Coronary artery (tissue), 2 donors: ENCODE measurements around the gene PLA2G4D.

ENCODE experiments used
- DNase-seq: peaks from one replicate; pipeline ENCODE4 v3.0.0-alpha.2; 2017; ENCODE audit warnings: low spot score
- H3K27ac ChIP-seq, 2 donors: fragments of 200-600 bp; sonication (generic); one replicate each; pipeline ENCODE4 v1.5.1; 2016 to 2019
- H3K4me3 ChIP-seq: fragments of 200-600 bp; sonication (generic); 2 replicates; pipeline ENCODE4 v1.5.1; 2016; ENCODE audit warnings: mild to moderate bottlenecking, moderate library complexity
- TF ChIP-seq, protein P1 (sequence below): fragments of 200-600 bp; sonication (generic); IDR thresholded peaks from one replicate; pipeline ENCODE4 v1.5.1; 2019; ENCODE audit warnings: antibody characterized with exemption

PLA2G4D gene

GRCh38 chr15:42133886-42134502, 39.6 kb upstream of the PLA2G4D start:
- TF ChIP-seq, protein P1, sequence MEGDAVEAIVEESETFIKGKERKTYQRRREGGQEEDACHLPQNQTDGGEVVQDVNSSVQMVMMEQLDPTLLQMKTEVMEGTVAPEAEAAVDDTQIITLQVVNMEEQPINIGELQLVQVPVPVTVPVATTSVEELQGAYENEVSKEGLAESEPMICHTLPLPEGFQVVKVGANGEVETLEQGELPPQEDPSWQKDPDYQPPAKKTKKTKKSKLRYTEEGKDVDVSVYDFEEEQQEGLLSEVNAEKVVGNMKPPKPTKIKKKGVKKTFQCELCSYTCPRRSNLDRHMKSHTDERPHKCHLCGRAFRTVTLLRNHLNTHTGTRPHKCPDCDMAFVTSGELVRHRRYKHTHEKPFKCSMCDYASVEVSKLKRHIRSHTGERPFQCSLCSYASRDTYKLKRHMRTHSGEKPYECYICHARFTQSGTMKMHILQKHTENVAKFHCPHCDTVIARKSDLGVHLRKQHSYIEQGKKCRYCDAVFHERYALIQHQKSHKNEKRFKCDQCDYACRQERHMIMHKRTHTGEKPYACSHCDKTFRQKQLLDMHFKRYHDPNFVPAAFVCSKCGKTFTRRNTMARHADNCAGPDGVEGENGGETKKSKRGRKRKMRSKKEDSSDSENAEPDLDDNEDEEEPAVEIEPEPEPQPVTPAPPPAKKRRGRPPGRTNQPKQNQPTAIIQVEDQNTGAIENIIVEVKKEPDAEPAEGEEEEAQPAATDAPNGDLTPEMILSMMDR, result no peak
- no peak overlapping the region for H3K4me3 ChIP-seq
- no peak for DNase-seq
- no peak overlapping the region for H3K27ac ChIP-seq

- Histone ChIP-seq H3K27ac (no peak overlapping the region), H3K4me3 (no peak overlapping the region)
- DNase-seq, result no peak
- TF ChIP-seq, protein P1, result no peak
Observed at GRCh38 chr15:42133356-42133755, 39.0 kb upstream of the PLA2G4D start.

GRCh38 chr15:42131826-42132806, 37.8 kb upstream of the PLA2G4D start:
- H3K27ac ChIP-seq, result no peak overlapping the region
- DNase-seq, result no peak
- H3K4me3 ChIP-seq, result no peak overlapping the region
- TF ChIP-seq, protein P1, result no peak

DNA sequence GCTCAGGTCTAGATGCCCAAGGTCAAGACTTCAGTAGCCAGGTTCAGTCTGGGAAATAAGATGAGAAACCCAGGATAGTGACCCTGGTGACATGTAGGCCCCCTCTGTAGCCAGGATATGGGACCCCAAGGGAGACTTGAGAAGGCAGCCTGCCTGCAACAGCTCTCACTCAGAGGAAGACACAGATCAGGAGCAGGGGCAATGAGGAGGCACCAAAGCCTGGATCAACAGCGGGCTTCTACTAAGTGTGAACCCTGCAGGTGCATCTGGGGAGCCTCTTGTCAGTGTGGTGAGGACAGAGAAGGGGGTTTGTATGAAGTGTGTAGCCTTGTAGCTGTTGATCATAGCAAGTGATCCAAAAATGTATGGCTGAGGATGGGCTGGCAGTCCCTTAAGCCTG, 36.6 kb upstream of the PLA2G4D start:
- no peak for DNase-seq
- TF ChIP-seq, protein P1, result no peak
- H3K27ac ChIP-seq, result no peak overlapping the region
- H3K4me3 ChIP-seq, result no peak overlapping the region

- DNase-seq, result no peak
- Histone ChIP-seq H3K27ac (no peak overlapping the region), H3K4me3 (no peak overlapping the region)
- TF ChIP-seq, protein P1, result no peak
Observed at GRCh38 chr15:42130246-42130986, 36.1 kb upstream of the PLA2G4D start.

DNA sequence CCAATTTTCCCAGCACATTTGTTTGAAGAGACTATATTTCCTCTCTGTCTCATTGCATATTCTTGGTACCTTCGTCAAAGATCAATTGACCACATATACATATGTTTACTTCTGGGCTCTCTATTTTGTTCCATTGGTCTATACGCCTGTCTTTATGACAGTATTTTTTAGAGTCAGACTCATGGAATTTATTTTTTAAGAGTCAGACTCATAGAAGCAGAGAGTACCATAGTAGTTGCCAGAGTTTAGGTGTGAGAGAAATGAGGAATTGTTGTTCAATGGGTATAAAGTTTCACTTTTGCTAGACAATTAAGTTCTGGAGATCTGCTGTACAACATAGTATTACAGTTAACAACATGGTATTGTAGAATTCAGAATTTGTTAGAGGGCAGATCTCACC, 35.0 kb upstream of the PLA2G4D start:
- Histone ChIP-seq H3K4me3 (no peak overlapping the region), H3K27ac (no peak overlapping the region)
- TF ChIP-seq, protein P1, result no peak
- no peak for DNase-seq
